ENCODE results near the gene SH2B3.

SH2B3 gene

GRCh38 chr12:111414711-111415252 lies 9.1 kb downstream of the SH2B3 start:
- no peak for TF ChIP-seq CTCF (IDR thresholded peaks at IDR 0.05; ENCODE audit: low read depth, low read length, missing control alignments)
- no peak for DNase-seq (ENCODE audit: extremely low read depth, low read depth)
- no peak overlapping the region for H3K4me3 ChIP-seq (replicated peaks; ENCODE audit: low read depth, low read length)

GRCh38 chr12:111417290-111417689 lies 11.6 kb downstream of the SH2B3 start:
- H3K4me3 ChIP-seq (replicated peaks; ENCODE audit: low read depth, low read length): no peak overlapping the region
- DNase-seq (ENCODE audit: extremely low read depth, low read depth): no peak
- TF ChIP-seq CTCF (IDR thresholded peaks at IDR 0.05; ENCODE audit: low read depth, low read length, missing control alignments): no peak

GRCh38 chr12:111417784-111418593 lies 12.3 kb downstream of the SH2B3 start:
- TF ChIP-seq CTCF (IDR thresholded peaks at IDR 0.05; ENCODE audit: low read depth, low read length, missing control alignments): no peak
- no peak for DNase-seq (ENCODE audit: extremely low read depth, low read depth)

GRCh38 chr12:111418594-111418880 lies 12.8 kb downstream of the SH2B3 start:
- no peak overlapping the region for H3K4me3 ChIP-seq (replicated peaks; ENCODE audit: low read depth, low read length)
- no peak for TF ChIP-seq CTCF (IDR thresholded peaks at IDR 0.05; ENCODE audit: low read depth, low read length, missing control alignments)
- no peak for DNase-seq (ENCODE audit: extremely low read depth, low read depth)

More at GRCh38 chr12:111417784-111418593, 12.3 kb downstream of the SH2B3 start:
- H3K4me3 ChIP-seq (replicated peaks; ENCODE audit: low read depth, low read length): no peak overlapping the region

GRCh38 chr12:111419784-111420183 lies 14.1 kb downstream of the SH2B3 start:
- no peak overlapping the region for H3K4me3 ChIP-seq (replicated peaks; ENCODE audit: low read depth, low read length)
- DNase-seq (ENCODE audit: extremely low read depth, low read depth): no peak
- no peak for TF ChIP-seq CTCF (IDR thresholded peaks at IDR 0.05; ENCODE audit: low read depth, low read length, missing control alignments)

GRCh38 chr12:111420494-111420893 lies 14.8 kb downstream of the SH2B3 start:
- no peak for DNase-seq (ENCODE audit: extremely low read depth, low read depth)
- no peak for TF ChIP-seq CTCF (IDR thresholded peaks at IDR 0.05; ENCODE audit: low read depth, low read length, missing control alignments)

More at GRCh38 chr12:111420494-111420893, 14.8 kb downstream of the SH2B3 start:
- H3K4me3 ChIP-seq (replicated peaks; ENCODE audit: low read depth, low read length): no peak overlapping the region
